Measurements from ENCODE around the gene OTX2. TPM values are rescaled to one million over a fixed set of nuclear protein-coding genes. Genes with fewer than 3 reads are reported as not detected.

OTX2 gene
- total RNA-seq, 1 donor from 2014 or later: not detected

Other genes with a start within 250 kb of the OTX2 start
- 23.8 TPM for gene TMEM260, start 230.7 kb downstream of the OTX2 start, total RNA-seq

Data from lower lobe of right lung (tissue), 1 donor.